H1 (cell line): ENCODE measurements around the gene MMP24. TPM values are rescaled to one million over a fixed set of nuclear protein-coding genes. Genes with fewer than 3 reads are reported as not detected.

Experiments used
- CTCF ChIA-PET: fragments of 300-600 bp; sonication (Branson Sonifier 250); formaldehyde crosslinking; loops from one replicate; lab custom pipeline; 2021; ENCODE audit not compliant: partially characterized antibody; lab: Charles Lee
- POLR2A ChIA-PET: fragments of 300-600 bp; sonication (Branson Sonifier 250); formaldehyde crosslinking; loops from one replicate; lab custom pipeline; 2021; ENCODE audit warnings: inconsistent platforms; ENCODE audit not compliant: partially characterized antibody; lab: Charles Lee
- DNase-seq, 2 experiments: peaks; one replicate each; pipeline versions ENCODE4 v3.0.0 to v3.0.0-alpha.2; 2010 to 2022; ENCODE audit warnings: low spot score in 2 of 2, low read depth in 1 of 2, mixed read lengths in 1 of 2
- FAIRE-seq: peaks from 2 replicates; lab custom pipeline; 2011; peaks lifted over from hg19 to GRCh38; lab: Jason Lieb, UNC
- H2AFZ ChIP-seq: 2 replicates; pipeline ENCODE4 v1.8.1; 2012; ENCODE audit warnings: low read length, inconsistent platforms
- H2AK5ac ChIP-seq: 2 replicates; pipeline ENCODE4 v1.6.1; 2013; ENCODE audit warnings: low read depth, low read length
- H2BK120ac ChIP-seq: replicated peaks from 2 replicates; pipeline ENCODE3; 2013; ENCODE audit warnings: low read depth, low read length, inconsistent platforms
- H2BK12ac ChIP-seq: 2 replicates; pipeline ENCODE4 v1.6.1; 2013; ENCODE audit warnings: low read depth, low read length
- H2BK15ac ChIP-seq: 2 replicates; pipeline ENCODE4 v1.6.1; 2013; ENCODE audit warnings: low read length
- H2BK20ac ChIP-seq: 2 replicates; pipeline ENCODE4 v1.6.1; 2013; ENCODE audit warnings: low read length
- H2BK5ac ChIP-seq: 2 replicates; pipeline ENCODE4 v1.6.1; 2013; ENCODE audit warnings: low read depth, low read length
- H3K14ac ChIP-seq: 2 replicates; pipeline ENCODE4 v1.6.1; 2013; ENCODE audit warnings: inconsistent platforms; ENCODE audit not compliant: insufficient read length
- H3K18ac ChIP-seq: 2 replicates; pipeline ENCODE4 v1.6.1; 2013; ENCODE audit warnings: low read length; ENCODE audit errors: extremely low read depth
- H3K23ac ChIP-seq: 2 replicates; pipeline ENCODE4 v1.6.1; 2013; ENCODE audit warnings: inconsistent platforms; ENCODE audit not compliant: insufficient read length
- H3K23me2 ChIP-seq: 2 replicates; pipeline ENCODE4 v1.6.1; 2013; ENCODE audit warnings: low read depth, low read length
- H3K27ac ChIP-seq: 2 replicates; pipeline ENCODE4 v1.6.1; 2011; ENCODE audit warnings: low read depth, low read length, inconsistent platforms
- H3K27me3 ChIP-seq, 4 experiments: replicated peaks in 1 of 4; 1 replicate in 1 of 4; 2 replicates in 3 of 4; pipeline versions ENCODE4 v1.6.1 to v1.8.1; 2011 to 2013; ENCODE audit warnings: low read length in 3 of 4, mild to moderate bottlenecking in 3 of 4, inconsistent platforms in 2 of 4, mixed read lengths in 2 of 4, moderate library complexity in 1 of 4; ENCODE audit not compliant: control insufficient read depth in 3 of 4, insufficient read depth in 3 of 4; ENCODE audit errors: extremely low read depth in 1 of 4
- H3K36me3 ChIP-seq, 4 experiments: 2 replicates each; pipeline versions ENCODE4 v1.6.1 to v1.8.1; 2011 to 2013; ENCODE audit warnings: mild to moderate bottlenecking in 4 of 4, low read length in 3 of 4, moderate library complexity in 2 of 4, control low read depth in 1 of 4, inconsistent platforms in 1 of 4; ENCODE audit not compliant: insufficient read depth in 4 of 4, control insufficient read depth in 2 of 4
- H3K4ac ChIP-seq: replicated peaks from 2 replicates; pipeline ENCODE3; 2013; ENCODE audit warnings: low read length, low read depth, mixed read lengths, inconsistent platforms; ENCODE audit not compliant: insufficient read length
- H3K4me1 ChIP-seq, 4 experiments: replicated peaks in 1 of 4; 1 replicate in 1 of 4; 2 replicates in 3 of 4; pipeline versions ENCODE4 v1.6.1 to v1.8.1; 2011 to 2013; ENCODE audit warnings: low read length in 3 of 4, inconsistent platforms in 2 of 4, mixed read lengths in 1 of 4; ENCODE audit not compliant: insufficient read depth in 4 of 4, control insufficient read depth in 3 of 4
- H3K4me2 ChIP-seq, 2 experiments: 2 replicates each; pipeline versions ENCODE4 v1.6.1 to v1.8.1; 2011 to 2013; ENCODE audit warnings: low read depth in 2 of 2, low read length in 2 of 2, control low read depth in 1 of 2, inconsistent platforms in 1 of 2, mild to moderate bottlenecking in 1 of 2; ENCODE audit not compliant: insufficient read depth in 1 of 2
- H3K4me3 ChIP-seq, 4 experiments: fragments of 200-600, 300-600 bp in 1 of 4; sonication (generic), shearing (Covaris generic), sonication (Bioruptor Twin) in 1 of 4; 2 replicates each; pipeline versions ENCODE4 v1.5.1 to v1.8.1; 2011 to 2016; ENCODE audit warnings: low read length in 4 of 4, low read depth in 3 of 4, control low read depth in 2 of 4, inconsistent platforms in 2 of 4, mild to moderate bottlenecking in 2 of 4, mixed read lengths in 1 of 4, moderate library complexity in 1 of 4; ENCODE audit not compliant: insufficient read depth in 2 of 4; ENCODE audit errors: extremely low read depth in 1 of 4
- H3K56ac ChIP-seq: replicated peaks from 2 replicates; pipeline ENCODE3; 2013; ENCODE audit warnings: low read depth, mild to moderate bottlenecking, mixed read lengths, low read length, inconsistent platforms; ENCODE audit not compliant: insufficient read length
- H3K79me1 ChIP-seq: 2 replicates; pipeline ENCODE4 v1.6.1; 2013; ENCODE audit warnings: low read depth, low read length, control low read depth
- H3K79me2 ChIP-seq, 2 experiments: 2 replicates each; pipeline versions ENCODE4 v1.6.1 to v1.8.1; 2012 to 2013; ENCODE audit warnings: low read length in 2 of 2, mild to moderate bottlenecking in 2 of 2, inconsistent platforms in 1 of 2; ENCODE audit not compliant: insufficient read depth in 2 of 2, control insufficient read depth in 1 of 2
- H3K9ac ChIP-seq, 4 experiments: replicated peaks in 1 of 4; 1 replicate in 1 of 4; 2 replicates in 3 of 4; pipeline versions ENCODE4 v1.6.1 to v1.8.1; 2011 to 2013; ENCODE audit warnings: low read depth in 3 of 4, low read length in 3 of 4, control low read depth in 2 of 4, mild to moderate bottlenecking in 2 of 4, moderate library complexity in 2 of 4, inconsistent platforms in 1 of 4; ENCODE audit errors: extremely low read depth in 1 of 4
- H3K9me3 ChIP-seq, 2 experiments: 2 replicates each; pipeline versions ENCODE4 v1.6.1 to v1.8.1; 2012 to 2013; ENCODE audit warnings: mild to moderate bottlenecking in 2 of 2, moderate library complexity in 2 of 2, control low read depth in 1 of 2, inconsistent platforms in 1 of 2, low read depth in 1 of 2, low read length in 1 of 2, mixed read lengths in 1 of 2; ENCODE audit not compliant: insufficient read depth in 2 of 2
- H4K20me1 ChIP-seq, 2 experiments: replicated peaks in 1 of 2; 2 replicates each; pipeline versions ENCODE3 to v1.8.1; 2011 to 2013; ENCODE audit warnings: inconsistent platforms in 2 of 2, low read length in 2 of 2, mild to moderate bottlenecking in 1 of 2; ENCODE audit not compliant: insufficient read depth in 2 of 2, control insufficient read depth in 1 of 2
- H4K5ac ChIP-seq: 2 replicates; pipeline ENCODE4 v1.6.1; 2013; ENCODE audit warnings: low read length, low read depth, mixed read lengths, inconsistent platforms; ENCODE audit not compliant: insufficient read length
- H4K8ac ChIP-seq: 2 replicates; pipeline ENCODE4 v1.8.0; 2013; ENCODE audit warnings: mild to moderate bottlenecking, moderate library complexity, low read length, inconsistent platforms; ENCODE audit not compliant: insufficient read depth; ENCODE audit errors: extremely low read depth
- H4K91ac ChIP-seq: replicated peaks from 2 replicates; pipeline ENCODE3; 2013; ENCODE audit warnings: low read length, mixed read lengths, inconsistent platforms; ENCODE audit not compliant: insufficient read length
- BCL11A ChIP-seq, 2 experiments: IDR thresholded peaks; one replicate each; pipeline ENCODE4 v1.6.1; 2011; ENCODE audit warnings: low read depth in 2 of 2, low read length in 2 of 2, mild to moderate bottlenecking in 2 of 2
- CEBPB ChIP-seq: IDR thresholded peaks from 2 replicates; pipeline ENCODE4 v1.6.1; 2012; ENCODE audit warnings: low read depth, low read length
- HDAC6 ChIP-seq: IDR thresholded peaks from one replicate; pipeline ENCODE4 v1.7.1; 2012; ENCODE audit warnings: low read depth, mild to moderate bottlenecking, inconsistent platforms, low read length, moderate library complexity
- KDM5A ChIP-seq: fragments of 200-600 bp; IDR thresholded peaks from 2 replicates; pipeline ENCODE4 v1.7.1; 2012; ENCODE audit warnings: mild to moderate bottlenecking, low read length, inconsistent platforms, mixed read lengths
- POU5F1 ChIP-seq: IDR thresholded peaks from 2 replicates; pipeline ENCODE4 v1.6.1; 2011; ENCODE audit warnings: low read depth, mild to moderate bottlenecking, low read length, moderate library complexity
- ZNF274 ChIP-seq: IDR thresholded peaks from 2 replicates; pipeline ENCODE4 v1.7.0; 2012; ENCODE audit warnings: low read length, borderline replicate concordance; ENCODE audit errors: extremely low read depth
- WGBS, 2 experiments: shearing (Covaris generic) in 1 of 2; methylation state at CpG; one replicate each; pipeline versions ENCODE4 v1.1.6 to v1.1.7; 2013 to 2015; ENCODE audit warnings: low lambda C conversion rate in 2 of 2, mixed read lengths in 2 of 2, inconsistent platforms in 1 of 2, low coverage in 1 of 2, missing lambda C conversion rate in 1 of 2; ENCODE audit not compliant: insufficient replicate concordance in 2 of 2, insufficient coverage in 1 of 2, insufficient read length in 1 of 2; ENCODE audit errors: extremely low coverage in 1 of 2, missing lambda C conversion rate in 1 of 2; 5-methylcytosine and 5-hydroxymethylcytosine counted together
- polyA plus RNA-seq, 7 experiments: library from polyadenylated mRNA; depleted of rRNA in 3 of 7; stranded (reverse) in 5 of 7; unstranded in 2 of 7; fragments of >200 nt in 5 of 7; fragments of 200-250 nt in 2 of 7; gene quantifications; 1 replicate in 5 of 7; 2 replicates in 1 of 7; 4 replicates in 1 of 7; pipeline versions ENCODE4 v1.2.1 to v1.2.3, GENCODE V29; 2011 to 2013; ENCODE audit warnings: missing spikeins in 2 of 7, mixed read lengths in 2 of 7
- total RNA-seq: library from RNA; stranded (reverse); fragmentation: NEBNext Ultra II Directional; extraction: Animal tissue kit (Norgen Biotek cat#: 25700); gene quantifications from 2 replicates; pipeline ENCODE4 v1.2.1, GENCODE V29; 2021
- TF ChIP-seq, protein P1 (sequence below): IDR thresholded peaks from 2 replicates; pipeline ENCODE4 v1.6.1; 2012; ENCODE audit warnings: inconsistent platforms

The MMP24 gene
- total and polyA plus RNA-seq, 2 of the 8 experiments (the other 6 are each of a cell fraction or from before 2014, with no cell fraction given), result 18.8 to 21.4 TPM

DNA sequence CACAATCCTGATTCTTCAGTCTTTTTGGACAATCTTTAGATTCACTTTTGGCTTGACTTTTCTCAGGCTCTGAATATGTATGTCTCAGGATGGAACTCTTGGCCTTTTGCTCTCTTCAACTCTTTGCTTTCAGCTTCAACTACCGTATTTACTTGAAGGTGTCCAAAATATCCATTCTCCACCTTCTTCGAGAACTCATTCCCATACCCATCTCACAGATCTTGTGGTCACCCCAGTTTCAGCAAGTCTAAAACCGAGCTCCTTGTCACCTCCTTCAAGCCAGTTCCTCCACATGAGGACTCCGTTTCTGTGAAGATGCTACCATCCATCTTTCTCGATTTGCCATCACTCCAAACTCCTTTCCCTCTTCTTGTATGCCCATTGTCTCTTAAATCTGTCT lies 2.0 kb upstream of the MMP24 start:
- H3K4ac ChIP-seq, result no peak overlapping the region
- H3K27ac ChIP-seq, result no peak overlapping the region
- no peak overlapping the region for H2BK120ac ChIP-seq
- H2BK20ac ChIP-seq, result 0 out of 2 replicates have a peak overlapping the region, but pooled peaks have one; percentile 48
- no peak overlapping the region for H2BK5ac ChIP-seq
- H3K27me3 ChIP-seq, result peaks cover 0 to 13% (median 2%) of the 10 kb centered on the region in 4 experiments; a peak in 2 of 7 replicates
- no peak overlapping the region for H3K18ac ChIP-seq
- peaks cover 2 to 18% (median 7%) of the 10 kb centered on the region in 4 experiments; a peak in 6 of 7 replicates for H3K4me1 ChIP-seq
- H3K23me2 ChIP-seq, result peaks cover 11% of the 10 kb centered on the region; the same call in 1 of the 2 replicates
- H3K4me3 ChIP-seq, result no peak overlapping the region
- H3K9ac ChIP-seq, result no peak overlapping the region
- no peak overlapping the region for H2BK12ac ChIP-seq
- H4K20me1 ChIP-seq, result no peaks in the 10 kb centered on the region
- no peak overlapping the region for H4K91ac ChIP-seq
- no peak overlapping the region for H3K56ac ChIP-seq
- ChIA-PET CTCF (interaction anchor here (0.7 to 1.9 kb wide), 7 partner anchors 9 to 126 kb away, joined by 3 to 7 read pairs (median 3); partner anchors contain the start of gene EDEM2), POLR2A (interaction anchor here (0.8 to 4.9 kb wide), 3 partner anchors 37 to 78 kb away, joined by 3 to 41 read pairs (median 6); partner anchors contain the start of gene EDEM2)
- no peaks in the 10 kb centered on the region; the same call in 1 of the 2 replicates for H3K79me1 ChIP-seq
- 0 out of 2 replicates have a peak overlapping the region, but pooled peaks have one; percentile 80 for H2AK5ac ChIP-seq
- H2AFZ ChIP-seq, result no peak overlapping the region
- peaks cover 0 to 3% of the 10 kb centered on the region in 2 experiments; a peak in 1 of 4 replicates for H3K79me2 ChIP-seq
- peaks cover 0 to 3% (median 0%) of the 10 kb centered on the region in 4 experiments; a peak in 1 of 8 replicates for H3K36me3 ChIP-seq
- FAIRE-seq, result no peak
- H2BK15ac ChIP-seq, result 0 out of 2 replicates have a peak overlapping the region, but pooled peaks have one; percentile 46
- H3K14ac ChIP-seq, result no peak overlapping the region
- no peaks in the 10 kb centered on the region for H3K9me3 ChIP-seq
- H4K5ac ChIP-seq, result no peak overlapping the region
- H4K8ac ChIP-seq, result no peak overlapping the region
- H3K4me2 ChIP-seq, result no peak overlapping the region
- 90% methylated on average over 5 of the region's 5 CpGs; no CpG with 5 or more reads in 1 of the 2 experiments for WGBS, 2 experiments
- no peak overlapping the region for H3K23ac ChIP-seq
- no peak for DNase-seq
- TF ChIP-seq ZNF274 (no peak), KDM5A (no peak), POU5F1 (no peak), HDAC6 (no peak), CEBPB (no peak), BCL11A (IDR thresholded peaks at IDR 0.05; ENCODE audit: low read depth in 2 of 2, low read length in 2 of 2) (no peak)
- TF ChIP-seq, protein P1, sequence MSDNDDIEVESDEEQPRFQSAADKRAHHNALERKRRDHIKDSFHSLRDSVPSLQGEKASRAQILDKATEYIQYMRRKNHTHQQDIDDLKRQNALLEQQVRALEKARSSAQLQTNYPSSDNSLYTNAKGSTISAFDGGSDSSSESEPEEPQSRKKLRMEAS, result no peak
